ENCODE results near the gene THNSL1.

THNSL1 gene

DNA sequence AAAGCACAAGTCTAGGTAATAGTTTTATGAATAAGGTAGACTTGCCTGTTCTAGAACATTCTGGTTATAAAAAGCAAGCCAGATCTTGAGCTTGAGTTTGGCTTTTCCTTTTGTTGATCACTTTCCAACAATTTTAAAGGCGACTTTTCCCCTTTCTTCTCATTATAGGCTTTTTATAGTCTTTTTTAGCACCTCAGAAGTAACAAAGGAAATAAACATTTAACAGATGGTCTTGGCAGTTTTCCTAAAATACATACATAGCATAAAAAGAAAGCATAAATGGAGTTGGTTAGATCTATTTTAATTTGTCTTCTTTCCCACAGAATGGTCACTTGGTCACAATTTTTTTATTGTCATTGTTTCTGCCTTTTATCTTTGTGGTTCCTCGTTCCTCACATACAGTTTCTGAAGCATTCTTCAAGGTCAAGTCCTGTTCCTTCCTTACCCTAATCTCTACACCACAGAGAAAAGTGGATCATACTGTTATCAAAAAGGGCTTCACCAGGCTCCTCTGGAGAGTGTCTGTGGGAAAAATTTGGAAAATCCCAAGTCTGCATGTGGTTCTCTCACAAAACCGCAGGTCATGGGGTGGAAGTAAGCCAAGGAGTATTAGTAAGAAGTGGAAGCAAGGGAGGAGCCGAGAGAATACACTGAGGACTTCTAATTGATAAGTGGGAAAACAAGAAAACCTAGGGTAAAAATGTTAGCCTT lies 31.3 kb downstream of the THNSL1 start:
- DNase-seq = no peak
- intact Hi-C loops (cut with DNase I) = no loop called here

DNA sequence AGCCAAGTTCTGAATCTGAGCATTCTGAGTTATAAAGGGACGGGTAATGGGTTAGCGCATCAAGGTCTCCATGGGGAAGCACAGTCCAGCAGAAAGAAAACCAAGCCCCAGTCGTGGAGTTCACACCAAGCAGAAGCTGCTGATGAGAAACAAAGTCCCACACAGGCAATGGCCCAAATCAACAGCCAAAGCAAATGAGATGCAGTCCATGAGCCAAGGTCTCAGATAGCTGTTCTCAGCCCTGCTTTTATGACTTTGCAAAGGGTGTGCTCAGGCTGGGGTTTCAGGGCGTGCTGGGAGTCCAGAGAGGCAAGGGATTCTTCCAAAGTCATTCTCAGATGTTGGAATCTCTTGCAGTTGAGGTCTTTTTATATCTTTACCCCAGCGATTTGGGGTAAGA lies 32.0 kb downstream of the THNSL1 start:
- intact Hi-C loops (cut with DNase I) = no loop called here
- peak in 6 of 42 donors; percentile 13 to 42 (median 22) for DNase-seq

DNA sequence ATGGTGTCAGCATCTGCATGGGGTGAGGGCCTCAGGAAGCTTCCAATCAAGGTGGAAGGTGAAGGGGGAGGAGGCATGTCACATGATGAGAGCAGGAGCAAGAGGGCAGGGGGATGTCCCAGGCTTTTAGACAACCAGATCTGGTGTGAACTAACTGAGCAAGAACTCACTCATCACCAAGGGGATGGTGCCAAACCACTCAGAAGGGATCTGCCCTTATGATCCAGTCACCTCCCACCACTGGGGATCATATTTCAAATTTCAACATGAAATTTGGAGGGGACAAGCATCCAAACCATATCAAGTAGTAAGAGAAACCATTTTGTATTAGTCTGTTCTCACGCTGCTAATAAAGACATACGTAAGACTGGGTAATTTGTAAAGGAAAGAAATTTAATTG lies 33.6 kb downstream of the THNSL1 start:
- intact Hi-C loops (cut with DNase I) = no loop called here
- DNase-seq = no peak

DNA sequence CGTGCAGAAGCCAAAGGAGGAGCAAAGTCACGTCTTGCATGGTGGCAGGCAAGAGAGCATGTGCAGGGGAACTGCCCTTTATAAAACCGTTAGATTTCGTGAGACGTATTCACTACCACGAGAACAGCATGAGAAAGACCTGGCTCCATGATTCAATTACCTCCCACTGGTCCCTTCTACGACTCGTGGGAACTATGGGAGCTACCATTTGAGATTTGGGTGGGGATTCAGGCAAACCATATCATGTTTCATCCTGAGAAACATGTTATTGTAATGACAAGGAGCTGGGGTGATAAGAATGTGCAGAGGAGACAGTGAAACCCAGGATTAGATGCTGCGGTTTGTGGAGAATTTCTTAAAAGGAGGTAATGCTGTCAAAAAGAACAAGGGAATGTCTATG lies 34.0 kb downstream of the THNSL1 start:
- intact Hi-C loops (cut with DNase I) = no loop called here
- no peak for DNase-seq

DNA sequence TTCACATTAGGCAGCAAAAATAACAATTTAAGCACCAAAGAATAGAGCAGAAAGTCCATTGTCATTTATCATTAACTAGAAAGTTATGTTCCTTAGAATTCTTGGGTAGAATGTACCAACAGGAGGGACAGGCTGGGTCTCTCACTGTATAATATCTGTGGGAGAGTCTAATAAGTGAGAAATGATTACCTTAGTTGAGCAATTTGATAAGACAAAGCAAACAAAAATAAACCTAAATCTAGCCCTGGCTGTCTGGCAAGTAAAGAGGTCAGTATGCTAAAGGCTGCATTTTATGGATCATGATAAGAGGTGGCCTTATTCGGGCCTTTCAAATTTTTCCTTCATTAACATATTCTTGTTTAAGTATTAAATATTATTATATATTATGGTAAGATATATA lies 35.6 kb downstream of the THNSL1 start:
- DNase-seq = no peak
- intact Hi-C loops (cut with DNase I) = no loop called here

DNA sequence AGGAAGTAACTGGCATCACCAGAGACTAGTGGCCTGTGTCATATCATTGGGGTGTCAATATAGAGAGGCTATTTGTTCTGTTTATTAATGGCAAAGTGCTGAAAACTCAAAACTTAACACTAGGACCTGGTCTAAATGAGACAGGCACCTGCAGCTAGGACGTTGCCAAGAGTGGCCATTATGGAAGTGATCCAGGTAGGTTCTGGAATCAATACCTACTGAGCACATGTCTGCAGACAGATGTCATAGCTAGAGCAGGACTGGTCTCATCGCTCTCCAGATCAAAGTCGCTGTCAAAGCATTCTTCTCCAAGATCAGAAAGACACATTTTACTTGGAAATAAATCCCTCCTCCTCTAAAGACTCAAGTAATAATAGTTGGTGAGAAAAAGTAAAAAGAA lies 40.3 kb downstream of the THNSL1 start:
- DNase-seq = no peak
- intact Hi-C loops (cut with DNase I) = no loop called here

DNA sequence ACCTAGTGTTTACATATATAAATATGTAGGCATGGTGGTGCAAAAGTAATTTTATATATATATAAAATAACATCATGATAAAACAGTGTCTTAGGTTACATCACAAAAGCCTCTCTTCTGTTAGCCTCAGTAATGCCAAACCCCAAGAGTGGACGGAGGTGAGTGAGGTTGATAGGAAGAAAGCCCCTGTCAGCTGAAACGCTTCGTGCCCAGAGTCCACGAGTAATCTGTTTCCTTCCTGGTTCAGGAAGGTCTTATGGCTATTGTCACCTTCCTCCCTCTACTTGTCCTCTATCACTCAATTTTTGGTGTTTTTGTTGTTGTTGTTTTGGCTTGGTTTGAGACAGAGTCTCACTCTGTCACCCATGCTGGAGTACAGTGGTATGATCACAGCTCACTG lies 41.5 kb downstream of the THNSL1 start:
- intact Hi-C loops (cut with DNase I) = no loop called here
- no peak for DNase-seq

DNA sequence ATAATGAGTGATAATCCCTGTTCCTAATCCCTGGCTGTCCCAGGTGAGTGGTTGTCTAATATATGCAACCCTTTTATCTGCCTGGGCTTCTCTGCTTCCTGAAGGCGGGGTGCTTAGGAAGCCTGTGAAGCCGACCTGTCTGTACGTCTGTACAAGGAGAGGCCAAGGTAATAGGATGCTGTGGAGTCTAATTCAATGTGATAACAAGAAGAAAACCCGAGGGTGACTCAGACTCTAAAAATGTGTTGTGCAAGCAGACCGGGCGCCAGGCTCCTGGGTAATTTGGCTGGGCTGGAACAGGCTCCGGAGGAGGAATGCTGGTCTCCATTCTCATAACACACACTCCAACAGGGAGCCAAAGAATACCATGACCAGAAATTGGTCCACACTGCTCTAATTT lies 43.6 kb downstream of the THNSL1 start:
- intact Hi-C loops (cut with DNase I) = no loop called here
- peak in 4 of 42 donors; percentile 8 to 47 (median 24) for DNase-seq

DNA sequence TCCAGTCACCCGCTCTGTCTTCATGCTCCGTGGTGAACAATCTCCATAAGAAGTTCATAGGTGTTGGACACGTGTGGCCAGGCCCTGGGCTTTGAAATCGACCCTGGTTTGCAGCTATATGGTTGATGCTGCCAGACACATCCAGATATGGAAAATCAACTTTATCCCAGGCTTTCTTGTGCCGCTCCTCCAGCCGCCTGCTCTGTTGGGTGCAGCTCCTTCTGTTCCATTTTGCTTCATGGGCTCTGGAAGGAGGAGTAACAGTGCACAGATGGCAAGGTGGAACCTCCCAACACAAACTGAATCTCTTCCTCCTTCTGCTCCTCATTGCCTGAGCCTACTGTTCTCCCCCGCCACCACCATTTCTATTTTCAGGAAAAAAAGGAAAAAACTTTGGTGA lies 44.7 kb downstream of the THNSL1 start:
- intact Hi-C loops (cut with DNase I) = no loop called here
- no peak for DNase-seq

DNA sequence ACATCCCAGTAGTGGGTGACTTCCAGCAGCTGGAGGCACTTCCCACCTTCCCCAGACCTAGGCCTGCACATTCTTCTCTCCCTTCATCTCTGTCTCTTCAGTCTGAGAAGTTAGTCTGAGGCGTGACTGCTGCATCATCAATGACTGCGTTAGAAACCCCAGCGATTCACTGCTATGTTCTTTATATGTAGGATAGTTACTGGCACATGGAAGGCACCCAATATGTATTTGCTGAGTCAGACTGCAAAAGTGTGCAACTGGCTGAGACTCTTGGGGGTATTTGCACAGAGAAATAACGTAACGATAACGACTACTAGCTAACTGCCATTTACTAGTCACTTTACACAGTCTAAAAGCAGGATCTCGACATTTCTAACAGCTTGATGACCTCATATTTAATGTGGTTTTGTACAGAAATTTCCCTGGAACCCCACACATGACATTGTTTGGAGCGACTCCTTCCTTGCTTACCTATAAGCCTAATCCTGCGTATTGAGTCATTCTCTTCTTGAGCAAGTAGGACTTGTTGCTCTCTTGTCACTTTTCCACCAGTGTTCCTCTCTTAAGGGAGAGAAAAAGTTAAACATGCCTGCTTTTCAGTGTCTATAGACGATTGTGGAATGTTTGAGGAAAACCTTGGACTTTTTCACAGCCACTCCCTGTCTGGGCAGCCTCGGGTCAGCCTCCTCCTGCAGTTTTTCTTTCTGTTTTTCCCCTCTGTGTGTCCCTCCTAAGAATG lies 45.5 kb downstream of the THNSL1 start:
- DNase-seq = no peak
- intact Hi-C loops (cut with DNase I) = no loop called here

DNA sequence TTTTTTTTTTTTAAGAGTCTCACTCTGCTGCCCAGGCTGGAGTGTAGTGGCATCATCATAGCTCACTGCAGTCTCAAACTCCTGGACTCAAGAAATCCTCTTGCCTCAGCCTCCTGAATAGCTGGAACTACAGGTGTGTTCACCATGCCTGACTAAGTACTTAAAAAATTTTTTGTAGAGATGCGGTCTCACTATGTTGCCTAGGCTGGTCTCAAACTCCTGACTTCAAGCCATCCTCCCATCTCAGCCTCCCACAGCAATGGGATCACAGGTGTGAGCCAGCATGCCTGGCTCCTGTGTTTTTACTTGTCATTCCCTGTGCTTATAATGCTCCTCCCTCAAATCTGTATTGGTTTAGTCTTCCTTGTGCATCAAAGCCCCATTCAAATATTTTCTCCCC lies 46.7 kb downstream of the THNSL1 start:
- no peak for DNase-seq
- intact Hi-C loops (cut with DNase I) = no loop called here

DNA sequence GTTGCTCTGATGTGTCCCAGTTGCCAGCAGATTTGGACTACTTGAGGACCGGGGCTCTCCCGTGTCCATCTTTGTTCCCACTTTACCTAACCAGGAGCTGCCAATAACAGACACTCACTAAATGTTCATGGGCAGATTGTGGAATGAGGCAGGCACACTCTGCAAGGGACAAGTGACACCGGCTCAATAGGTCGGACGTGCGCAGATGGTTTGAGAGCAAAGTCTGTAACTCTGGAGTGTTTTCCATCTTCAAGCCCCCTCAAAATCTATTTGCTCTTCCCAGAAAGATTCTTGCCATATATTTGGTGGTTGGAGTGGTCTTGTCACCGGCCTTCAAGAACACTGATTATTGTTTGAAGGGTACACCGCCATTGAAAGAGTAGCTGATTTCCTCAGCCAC lies 47.2 kb downstream of the THNSL1 start:
- no peak for DNase-seq
- intact Hi-C loops (cut with DNase I) = no loop called here

DNA sequence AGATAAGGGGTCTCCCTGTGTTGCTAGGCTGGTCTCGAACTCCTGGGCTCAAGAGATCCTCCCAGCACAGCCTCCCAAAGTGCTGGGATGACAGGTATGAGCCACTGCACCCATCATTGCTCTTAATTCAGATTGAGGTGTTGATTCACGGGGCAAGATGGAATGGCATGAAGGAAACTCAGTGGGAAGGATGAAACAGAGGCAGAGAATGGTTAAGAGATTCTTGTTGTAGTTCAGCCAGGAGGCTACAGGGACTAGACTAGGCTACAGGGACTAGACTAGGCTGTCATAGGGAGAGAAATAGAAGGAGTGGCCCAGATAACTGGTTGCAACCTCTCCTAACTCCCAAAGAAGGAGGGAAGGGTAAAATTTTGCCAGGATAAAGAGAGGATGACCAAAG lies 48.0 kb downstream of the THNSL1 start:
- intact Hi-C loops (cut with DNase I) = no loop called here

DNA sequence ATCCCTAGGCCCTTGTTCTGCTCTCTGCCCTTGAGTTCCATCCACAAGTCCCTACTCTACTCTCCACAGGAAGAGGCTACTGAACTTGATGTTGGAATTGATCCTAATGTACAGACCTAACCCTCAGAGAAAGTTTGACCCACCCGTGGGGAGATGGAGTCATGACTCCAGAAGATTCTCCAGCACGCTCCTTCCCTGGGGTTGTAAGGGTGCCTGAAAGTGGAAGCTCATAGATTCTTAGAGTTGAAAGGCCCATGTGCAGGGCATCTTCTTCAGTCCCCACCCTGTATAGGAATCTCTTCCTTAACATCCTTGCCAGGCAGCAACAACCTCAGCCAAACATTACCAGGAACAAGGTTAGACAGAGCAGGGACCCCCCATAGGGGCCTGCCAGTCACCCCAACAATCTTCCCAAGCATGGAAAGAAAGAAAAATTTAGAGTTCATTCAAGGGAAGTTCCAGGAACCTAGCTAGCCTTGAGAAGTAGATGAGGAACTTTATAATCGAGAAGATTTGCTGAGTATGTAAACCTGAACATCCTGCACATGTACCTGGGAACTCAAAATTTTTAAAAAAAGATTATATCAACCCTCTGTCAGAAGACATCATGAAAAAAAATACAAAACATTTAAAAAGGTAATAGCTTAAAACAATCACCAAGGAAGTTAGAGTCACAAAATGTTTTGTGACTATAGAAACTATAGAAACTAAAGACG lies 49.5 kb downstream of the THNSL1 start:
- intact Hi-C loops (cut with DNase I) = no loop called here
- DNase-seq = no peak

More for the DNA sequence above, 48.0 kb downstream of the THNSL1 start:
- DNase-seq = no peak

DNA sequence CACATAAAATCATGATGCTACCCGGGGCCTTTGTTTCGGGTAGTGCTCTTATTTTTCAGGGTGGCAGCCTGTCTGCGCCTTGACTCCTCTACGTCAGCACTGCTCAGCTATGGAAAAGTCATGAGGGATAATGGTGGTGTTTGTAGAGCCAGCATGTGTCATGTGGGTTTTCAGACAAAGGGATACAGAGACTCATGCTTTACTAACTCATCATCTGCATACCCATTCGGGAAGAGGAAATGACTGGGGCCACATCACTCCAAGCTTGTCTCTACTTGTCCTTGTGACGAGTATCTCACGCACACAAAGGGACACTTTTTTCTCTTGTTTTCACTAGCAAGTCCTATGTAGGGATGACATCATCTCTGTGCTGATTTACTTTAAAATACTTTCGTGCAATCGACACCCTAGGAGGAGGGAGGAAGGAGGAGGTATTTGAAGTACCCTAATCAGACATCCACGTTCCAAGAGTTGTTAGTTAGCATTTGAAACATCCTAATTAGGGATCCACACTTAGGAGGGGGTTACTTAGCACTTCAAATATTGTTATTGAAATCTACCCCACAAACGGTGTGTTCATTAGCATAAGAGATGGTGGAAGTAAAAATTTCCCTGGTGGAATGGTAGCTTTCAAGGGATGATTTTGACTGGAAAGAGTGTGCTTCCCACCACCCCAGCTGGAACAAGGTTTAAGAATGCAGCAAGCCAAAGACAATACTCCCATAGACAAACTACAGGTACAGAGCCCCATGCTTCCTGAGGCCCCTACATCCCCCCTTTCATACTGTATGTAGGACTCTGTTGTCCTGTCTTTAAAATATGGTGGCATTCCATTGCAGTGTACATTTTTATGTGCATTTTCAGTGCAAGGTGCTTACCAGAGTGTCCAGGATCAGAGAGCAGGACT lies 52.0 kb downstream of the THNSL1 start:
- peak in 28 of 42 donors; percentile 20 to 78 (median 36) for DNase-seq
- intact Hi-C loops (cut with DNase I) = no loop called here

DNA sequence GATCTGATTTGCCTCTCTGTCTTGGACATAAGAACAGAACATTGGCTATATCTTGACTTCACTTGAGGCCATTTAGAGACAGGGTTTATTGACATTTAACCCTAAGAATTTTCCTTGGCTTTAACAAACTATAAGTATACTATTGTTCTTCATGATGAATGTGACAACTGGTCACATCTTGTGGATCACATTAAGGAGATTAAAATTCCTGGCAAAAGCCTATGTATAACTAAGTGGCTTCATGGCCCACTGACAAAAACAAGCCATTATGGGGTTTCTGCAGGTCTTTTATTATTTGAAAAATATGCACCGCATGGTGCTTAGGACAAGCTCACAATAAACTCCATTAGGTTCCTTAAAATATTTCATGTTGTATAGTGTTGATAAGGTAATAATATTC lies 54.8 kb downstream of the THNSL1 start:
- intact Hi-C loops (cut with DNase I) = no loop called here
- no peak for DNase-seq

DNA sequence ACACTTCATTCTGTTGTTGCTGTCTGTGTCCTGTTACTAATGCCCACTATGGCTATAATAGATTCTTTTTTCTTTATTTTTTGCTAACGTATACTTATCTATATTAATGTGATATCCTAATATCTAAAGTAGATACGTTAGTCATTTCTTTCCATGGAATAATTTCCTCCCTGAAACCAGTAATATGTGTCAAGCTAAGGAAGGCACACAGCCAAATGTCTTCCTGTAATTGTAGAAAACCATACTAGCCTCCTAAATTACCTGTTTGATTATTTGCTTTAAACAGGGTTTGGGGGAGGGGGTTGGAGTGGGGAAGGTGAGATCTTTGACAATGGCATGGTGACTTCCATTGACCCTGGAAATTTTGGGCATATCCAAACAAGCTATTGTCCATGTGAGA lies 56.4 kb downstream of the THNSL1 start:
- DNase-seq = no peak
- intact Hi-C loops (cut with DNase I) = no loop called here

DNA sequence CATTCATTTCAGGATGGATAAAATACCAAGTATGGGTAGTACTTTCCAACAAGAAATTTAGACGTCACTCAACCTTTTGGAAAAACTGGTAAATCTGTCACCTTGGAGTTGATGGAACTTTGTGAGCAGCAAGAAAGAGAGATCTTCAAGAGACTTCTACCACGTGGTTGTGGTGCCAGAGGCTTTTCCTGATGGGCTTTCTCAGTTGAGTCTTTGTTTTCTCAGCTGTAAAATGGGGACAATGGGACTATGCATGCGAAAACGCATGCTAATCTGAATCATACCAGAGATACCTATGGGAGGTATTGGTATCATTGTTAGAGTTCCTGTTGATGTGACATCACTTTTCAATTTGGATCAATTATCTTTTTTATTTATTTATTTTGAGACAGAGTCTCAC lies 59.4 kb downstream of the THNSL1 start:
- intact Hi-C loops (cut with DNase I) = no loop called here

More for the DNA sequence above, 59.4 kb downstream of the THNSL1 start:
- DNase-seq = no peak

All from head of caudate nucleus (tissue), 42 donors.